HG03060 (cell line): ENCODE data around the gene SGCD.

Experiments used
- ATAC-seq: cut with Tn5 transposase; IDR thresholded peaks from one replicate; pipeline ENCODE4 v1.9.1; 2021; ENCODE audit warnings: low read depth, moderate number of reproducible peaks; ENCODE audit not compliant: unreplicated experiment

Gene SGCD

DNA sequence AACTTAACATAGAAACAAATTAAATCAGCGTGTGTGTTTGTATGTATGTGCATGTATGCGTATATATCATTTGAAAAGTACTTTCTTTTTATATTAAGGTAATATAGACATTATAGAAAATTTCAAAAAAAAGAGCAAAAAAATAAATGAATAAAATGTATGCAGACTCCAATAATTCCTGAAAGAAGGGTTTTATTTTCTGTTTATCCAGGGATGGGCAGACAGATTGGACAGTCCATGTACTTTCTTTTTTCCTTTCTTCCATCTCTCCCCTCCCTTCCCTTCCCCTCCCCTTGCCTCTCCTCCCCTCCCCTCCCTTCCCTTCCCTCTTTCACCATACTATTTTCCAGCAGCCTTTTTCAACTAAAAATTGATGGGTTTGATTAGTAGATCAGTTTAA is 123.8 kb downstream of the SGCD start:
- ATAC-seq: no peak

DNA sequence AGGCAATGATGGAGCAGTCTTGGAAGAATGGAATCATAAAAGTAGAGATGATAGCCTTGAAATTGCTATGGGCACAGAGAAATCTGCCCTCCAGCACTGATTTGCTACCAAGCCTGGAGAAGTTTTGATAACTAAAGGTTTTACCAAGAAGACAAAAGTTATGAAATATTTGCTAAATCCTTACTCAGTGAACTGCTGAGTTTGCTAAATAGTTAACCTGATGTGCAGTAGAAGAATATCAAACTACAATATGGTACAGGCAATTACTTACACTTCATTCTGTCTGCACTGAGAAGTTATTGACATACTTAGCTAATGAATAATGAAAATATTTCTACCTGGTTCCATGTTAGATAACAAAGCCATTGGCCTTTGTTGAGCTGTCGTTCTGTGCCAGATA is 124.5 kb downstream of the SGCD start:
- ATAC-seq: no peak

- ATAC-seq: no peak
Observed at GRCh38 chr5:156456857-156457256, 129.9 kb downstream of the SGCD start.

DNA sequence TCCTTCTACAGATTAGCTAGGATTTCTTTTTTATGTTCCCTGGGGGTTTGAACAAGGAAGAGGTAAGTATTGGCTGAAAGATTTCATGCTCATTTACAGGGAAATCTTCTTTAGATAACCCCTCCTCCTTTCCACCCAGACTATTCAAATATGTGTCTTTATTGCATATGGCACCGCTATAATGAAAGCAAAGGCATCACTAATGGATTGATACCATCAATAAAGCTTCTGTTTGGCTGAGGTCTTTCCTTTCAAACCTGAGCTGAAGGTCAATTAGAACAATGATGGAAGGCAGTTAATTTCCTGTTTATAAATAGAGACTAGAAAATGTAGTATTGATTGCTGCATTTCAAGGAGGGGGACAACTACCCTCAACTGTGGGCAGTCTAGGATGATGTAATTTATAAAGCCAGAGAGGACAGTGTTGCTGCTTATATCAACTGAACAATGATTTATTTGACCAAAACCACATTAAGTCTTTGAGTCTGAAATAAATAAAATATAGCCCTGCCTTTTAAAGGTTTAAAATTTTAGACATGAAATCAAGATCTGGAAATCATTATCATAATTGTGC is 132.9 kb downstream of the SGCD start:
- no peak for ATAC-seq

GRCh38 chr5:156460471-156460870 is 133.5 kb downstream of the SGCD start:
- no peak for ATAC-seq

DNA sequence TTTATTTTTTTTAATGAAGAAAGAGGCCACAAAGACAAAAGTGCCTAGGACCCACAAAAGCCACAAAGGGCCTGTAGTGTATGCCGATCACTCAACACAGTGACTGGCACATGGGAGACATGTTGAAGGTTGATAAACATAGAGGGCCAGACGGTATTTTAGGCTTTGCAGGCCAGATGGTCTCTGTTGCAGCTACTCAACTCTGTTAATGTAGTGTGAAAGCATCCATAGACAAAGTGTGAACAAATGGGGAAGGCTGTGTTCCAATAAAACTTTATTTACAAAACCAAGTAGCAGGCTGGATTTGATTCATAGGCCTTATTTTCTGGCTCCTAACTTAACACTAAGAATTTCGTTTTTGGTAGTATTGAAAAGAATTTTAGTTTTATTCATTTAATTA is 139.9 kb downstream of the SGCD start:
- no peak for ATAC-seq

DNA sequence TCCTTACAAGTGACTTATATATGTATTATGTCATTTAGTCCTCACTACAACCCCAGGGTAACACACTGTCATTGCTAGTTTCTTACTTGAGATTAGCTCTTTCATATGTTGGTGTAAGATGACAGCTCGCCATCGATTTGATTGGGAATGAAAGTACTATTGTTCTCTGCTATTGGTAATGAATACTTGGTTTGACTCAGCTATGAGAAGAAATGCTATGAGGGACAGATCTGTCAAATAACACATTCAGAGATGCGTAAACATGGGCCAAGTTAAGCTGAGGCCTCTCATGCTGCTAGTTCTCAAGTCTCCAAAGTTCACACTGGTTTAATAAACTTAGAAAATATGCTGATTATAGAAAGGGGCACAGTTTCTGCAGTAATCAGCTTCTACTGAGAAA is 142.7 kb downstream of the SGCD start:
- no peak for ATAC-seq

- ATAC-seq: no peak
Observed at GRCh38 chr5:156471893-156472292, 144.9 kb downstream of the SGCD start.

GRCh38 chr5:156473269-156473908 is 146.4 kb downstream of the SGCD start:
- no peak for ATAC-seq

GRCh38 chr5:156474251-156474650 is 147.3 kb downstream of the SGCD start:
- ATAC-seq: no peak

DNA sequence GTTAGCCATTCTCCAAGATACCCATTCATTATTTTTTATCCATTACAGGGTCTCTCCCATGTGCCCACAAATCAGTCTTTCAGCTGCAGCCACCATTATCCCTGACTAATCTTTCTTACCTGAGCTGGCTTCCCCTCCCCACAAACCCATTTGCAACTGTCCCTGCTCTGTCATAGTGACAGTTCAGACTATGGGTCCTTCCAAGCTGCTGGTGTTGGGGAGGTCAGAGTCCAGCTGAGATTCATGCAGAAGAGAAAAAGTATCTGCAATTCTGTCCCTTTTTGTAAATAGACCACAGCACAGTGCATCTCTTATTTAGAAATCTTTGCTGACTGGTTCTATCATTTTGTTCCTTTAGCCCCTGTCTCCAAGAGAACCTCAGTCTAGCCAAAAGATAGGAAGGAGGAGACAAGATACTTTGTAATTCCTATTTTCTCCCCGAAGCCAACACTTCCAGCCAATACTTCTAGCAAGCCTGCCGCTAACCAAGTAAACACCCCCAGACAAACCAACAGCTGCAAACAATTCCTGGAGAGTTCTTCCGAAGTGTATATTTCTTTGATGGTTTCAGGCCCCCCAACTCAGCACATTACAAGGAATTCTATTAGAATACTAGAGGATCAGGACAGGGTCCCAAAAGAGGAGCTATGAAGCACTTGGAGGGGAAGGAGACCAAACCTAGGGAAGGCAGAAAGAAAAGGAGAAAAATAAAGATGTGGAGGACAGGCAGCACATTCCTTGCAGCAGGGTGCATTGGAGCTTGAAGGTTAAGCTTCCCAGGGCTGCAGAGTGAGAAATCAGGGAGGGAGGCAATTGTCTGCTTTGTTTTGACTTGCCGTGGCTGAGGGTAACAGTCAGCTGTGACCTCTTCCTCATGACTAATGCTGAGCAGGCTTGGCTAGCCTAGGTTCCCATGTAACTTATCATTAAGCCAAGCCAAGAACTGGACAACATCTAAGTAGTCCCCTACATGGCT is 148.5 kb downstream of the SGCD start:
- ATAC-seq: no peak

- no peak for ATAC-seq
Observed at GRCh38 chr5:156476158-156476551, 149.2 kb downstream of the SGCD start.

- ATAC-seq: no peak
Observed at GRCh38 chr5:156476678-156477077, 149.7 kb downstream of the SGCD start.

DNA sequence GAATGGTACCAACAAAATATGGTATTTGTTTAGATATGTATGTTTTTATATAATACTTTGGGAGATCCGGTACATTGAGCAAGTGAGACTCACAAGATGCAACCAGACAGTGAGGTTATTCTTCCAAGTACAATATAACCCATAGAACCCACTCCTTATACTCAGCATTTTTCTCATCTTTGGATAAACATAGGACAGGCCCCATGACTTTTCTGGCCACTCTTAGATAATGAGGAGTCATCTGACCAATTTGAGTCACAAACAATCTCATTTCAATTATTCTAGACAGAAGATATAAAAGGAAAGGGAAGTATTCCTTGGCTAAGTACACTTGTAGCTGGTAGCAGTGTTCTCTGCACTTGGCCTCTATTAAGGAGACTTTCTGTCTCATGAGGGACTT is 150.2 kb downstream of the SGCD start:
- ATAC-seq: no peak

GRCh38 chr5:156479849-156480248 is 152.9 kb downstream of the SGCD start:
- ATAC-seq: no peak

- no peak for ATAC-seq
Observed at GRCh38 chr5:156481741-156482140, 154.8 kb downstream of the SGCD start.

GRCh38 chr5:156482818-156483217 is 155.9 kb downstream of the SGCD start:
- ATAC-seq: no peak

DNA sequence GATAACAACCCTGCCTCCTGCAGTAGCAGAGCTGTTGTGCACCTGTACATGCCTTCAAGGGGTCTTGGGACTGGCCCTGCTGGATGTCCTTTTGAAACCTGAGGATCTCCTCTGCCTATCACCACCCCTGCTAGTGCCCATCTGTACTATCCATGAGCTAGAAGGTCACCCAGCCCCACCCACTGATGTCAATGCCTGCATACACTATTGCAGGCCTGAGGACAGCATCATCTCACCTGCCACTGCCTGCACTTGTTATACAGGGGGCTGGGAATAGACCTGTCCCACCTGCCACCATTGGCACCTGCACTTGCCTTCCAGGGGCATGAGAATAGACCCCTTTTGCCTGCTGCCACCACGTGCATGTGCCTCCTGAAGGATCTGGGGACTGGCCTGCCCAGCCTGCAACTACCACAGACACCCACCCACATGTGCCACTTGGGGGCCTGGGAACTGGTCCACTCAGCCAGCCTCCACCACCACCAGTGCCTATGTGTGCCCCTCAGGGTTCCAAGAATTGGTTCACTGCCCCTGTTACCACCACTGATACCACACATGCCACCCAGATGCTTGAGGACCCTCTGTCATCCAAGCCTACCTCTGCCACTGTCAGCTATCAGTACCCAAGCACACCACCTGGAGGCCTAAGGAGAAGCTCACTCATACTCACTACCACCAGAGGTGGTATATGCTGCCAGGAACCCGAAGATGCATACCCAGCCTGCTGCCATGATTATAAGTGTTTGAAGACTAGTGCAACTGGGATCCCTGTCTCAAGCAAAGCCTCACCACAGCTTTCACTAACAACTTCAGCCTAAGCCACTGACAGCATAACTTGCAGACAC is 159.7 kb downstream of the SGCD start:
- no peak for ATAC-seq

- no peak for ATAC-seq
Observed at GRCh38 chr5:156491766-156492165, 164.8 kb downstream of the SGCD start.

GRCh38 chr5:156496291-156496690 is 169.3 kb downstream of the SGCD start:
- ATAC-seq: no peak

GRCh38 chr5:156497804-156498208 is 170.8 kb downstream of the SGCD start:
- no peak for ATAC-seq
